Measurements from ENCODE around the gene GID4. TPM values are rescaled to one million over a fixed set of nuclear protein-coding genes. Genes with fewer than 3 reads are reported as not detected.
A peak's percentile ranks its signal among the peaks of the same experiment; 100 is the strongest.
"Not testable (repeated sequence)": the region's sequence is repeated elsewhere in the genome, so short reads cannot be mapped to it uniquely, and the experiment has no call there.

Gene GID4
- total RNA-seq, 4 donors from 2014 or later: 13.9 to 23.5 (median 17.6) TPM

DNA sequence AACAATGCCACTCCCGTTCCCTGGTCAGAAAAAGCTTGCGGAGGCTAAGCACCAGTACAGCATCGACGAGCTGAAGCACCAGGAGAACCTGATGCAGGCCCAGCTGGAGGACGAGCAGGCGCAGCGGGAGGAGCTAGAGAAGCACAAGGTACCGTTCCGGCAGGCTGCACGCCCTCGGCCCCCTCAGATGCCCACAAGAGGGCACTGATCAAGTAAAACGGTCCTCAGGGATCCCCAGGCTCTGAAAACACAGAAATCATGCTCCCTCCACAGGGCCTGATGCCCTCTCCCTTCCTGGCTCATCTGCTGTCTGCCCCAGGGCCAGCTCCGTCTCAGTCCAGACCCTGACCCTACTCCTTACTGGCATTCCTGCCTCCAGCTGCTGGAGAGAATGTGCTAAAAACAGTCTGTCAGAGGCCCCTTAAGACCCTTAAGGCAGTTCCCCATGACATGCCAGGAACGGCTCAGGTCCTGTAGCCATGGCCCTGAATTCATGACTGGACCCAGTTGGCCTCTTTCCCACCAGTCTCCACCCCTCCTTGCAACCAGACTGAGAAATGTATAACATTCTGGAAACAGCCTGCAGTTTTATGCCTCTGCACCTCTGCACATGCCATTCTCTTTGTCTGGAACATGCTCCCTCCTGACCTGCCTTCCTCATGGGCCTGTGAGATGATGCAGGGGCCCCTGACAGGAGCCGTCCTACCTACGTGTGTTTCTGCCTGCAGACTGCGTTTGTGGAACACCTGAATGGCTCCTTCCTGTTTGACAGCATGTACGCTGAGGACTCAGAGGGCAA is 44.7 kb upstream of the GID4 start:
- H3K27ac ChIP-seq: no peak overlapping the region
- no peak for TF ChIP-seq POLR2AphosphoS5 (IDR thresholded peaks at IDR 0.05)
- TF ChIP-seq, protein P1, sequence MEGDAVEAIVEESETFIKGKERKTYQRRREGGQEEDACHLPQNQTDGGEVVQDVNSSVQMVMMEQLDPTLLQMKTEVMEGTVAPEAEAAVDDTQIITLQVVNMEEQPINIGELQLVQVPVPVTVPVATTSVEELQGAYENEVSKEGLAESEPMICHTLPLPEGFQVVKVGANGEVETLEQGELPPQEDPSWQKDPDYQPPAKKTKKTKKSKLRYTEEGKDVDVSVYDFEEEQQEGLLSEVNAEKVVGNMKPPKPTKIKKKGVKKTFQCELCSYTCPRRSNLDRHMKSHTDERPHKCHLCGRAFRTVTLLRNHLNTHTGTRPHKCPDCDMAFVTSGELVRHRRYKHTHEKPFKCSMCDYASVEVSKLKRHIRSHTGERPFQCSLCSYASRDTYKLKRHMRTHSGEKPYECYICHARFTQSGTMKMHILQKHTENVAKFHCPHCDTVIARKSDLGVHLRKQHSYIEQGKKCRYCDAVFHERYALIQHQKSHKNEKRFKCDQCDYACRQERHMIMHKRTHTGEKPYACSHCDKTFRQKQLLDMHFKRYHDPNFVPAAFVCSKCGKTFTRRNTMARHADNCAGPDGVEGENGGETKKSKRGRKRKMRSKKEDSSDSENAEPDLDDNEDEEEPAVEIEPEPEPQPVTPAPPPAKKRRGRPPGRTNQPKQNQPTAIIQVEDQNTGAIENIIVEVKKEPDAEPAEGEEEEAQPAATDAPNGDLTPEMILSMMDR (IDR thresholded peaks at IDR 0.05): peak in 1 of 2 donors; percentile 17
- TF ChIP-seq POLR2A (IDR thresholded peaks at IDR 0.05): no peak
- no peak for TF ChIP-seq EP300 (IDR thresholded peaks at IDR 0.05)
- 67% methylated on average over 10 of the region's 18 CpGs for WGBS
- H3K9me3 ChIP-seq: no peaks in the 10 kb centered on the region
- no peaks in the 10 kb centered on the region for H3K27me3 ChIP-seq
- no peaks in the 10 kb centered on the region for H3K36me3 ChIP-seq
- DNase-seq (ENCODE audit: low spot score in 2 of 2): no peak
- H3K4me1 ChIP-seq: peaks cover 20% of the 10 kb centered on the region
- no peak overlapping the region for H3K4me3 ChIP-seq

DNA sequence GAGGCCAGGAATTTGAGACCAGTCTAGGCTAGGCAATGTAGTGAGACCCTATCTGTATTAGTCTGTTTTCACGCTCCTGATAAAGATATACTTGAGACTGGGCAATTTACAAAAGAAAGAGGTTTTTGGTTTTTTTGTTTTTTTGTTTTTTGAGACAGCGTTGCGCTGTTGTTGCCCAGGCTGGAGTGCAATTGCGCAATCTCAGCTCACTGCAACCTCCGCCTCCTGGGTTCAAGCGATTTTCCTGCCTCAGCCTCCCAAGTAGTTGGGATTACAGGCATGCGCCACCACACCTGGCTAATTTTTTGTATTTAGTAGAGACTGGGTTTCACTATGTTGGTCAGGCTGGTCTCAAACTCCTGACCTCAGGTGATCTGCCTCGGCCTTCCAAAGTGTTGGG is 43.3 kb upstream of the GID4 start:
- H3K4me3 ChIP-seq: not testable (repeated sequence)

DNA sequence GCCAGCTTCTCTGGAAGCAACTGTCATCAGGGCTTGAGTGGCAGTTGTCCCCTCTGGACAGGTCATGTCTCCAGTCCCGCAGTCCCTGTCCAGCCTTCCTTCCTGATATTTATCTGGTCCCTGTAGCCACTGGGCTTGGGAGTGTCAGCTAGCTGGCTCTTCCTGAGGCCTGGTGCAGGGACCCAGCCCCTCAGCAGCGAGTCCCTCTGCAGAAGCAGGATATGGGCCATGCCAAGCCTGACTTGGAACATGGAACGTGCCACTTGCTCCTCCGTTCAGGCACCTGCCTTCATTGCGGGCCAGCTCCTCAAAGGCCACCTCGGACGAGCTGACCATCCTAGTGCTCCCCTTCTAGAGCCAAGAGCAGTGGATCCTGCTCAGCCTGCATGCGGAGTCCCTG is 40.3 kb upstream of the GID4 start:
- no peak for DNase-seq (ENCODE audit: low spot score in 2 of 2)
- Histone ChIP-seq H3K36me3 (no peaks in the 10 kb centered on the region), H3K27ac (no peak overlapping the region), H3K4me1 (peaks cover 8% of the 10 kb centered on the region), H3K27me3 (no peaks in the 10 kb centered on the region), H3K9me3 (no peaks in the 10 kb centered on the region), H3K4me3 (no peak overlapping the region)
- TF ChIP-seq POLR2A (IDR thresholded peaks at IDR 0.05) (no peak), POLR2AphosphoS5 (IDR thresholded peaks at IDR 0.05) (no peak), EP300 (IDR thresholded peaks at IDR 0.05) (no peak)
- TF ChIP-seq, protein P1 (IDR thresholded peaks at IDR 0.05): no peak
- WGBS: 78% methylated on average over 8 of the region's 8 CpGs

More for the DNA sequence above, 43.3 kb upstream of the GID4 start:
- not testable (repeated sequence) for DNase-seq (ENCODE audit: low spot score in 2 of 2); H3K27ac ChIP-seq; H3K27me3 ChIP-seq; H3K4me1 ChIP-seq; H3K9me3 ChIP-seq; H3K36me3 ChIP-seq
- 97% methylated on average over 8 of the region's 8 CpGs for WGBS

DNA sequence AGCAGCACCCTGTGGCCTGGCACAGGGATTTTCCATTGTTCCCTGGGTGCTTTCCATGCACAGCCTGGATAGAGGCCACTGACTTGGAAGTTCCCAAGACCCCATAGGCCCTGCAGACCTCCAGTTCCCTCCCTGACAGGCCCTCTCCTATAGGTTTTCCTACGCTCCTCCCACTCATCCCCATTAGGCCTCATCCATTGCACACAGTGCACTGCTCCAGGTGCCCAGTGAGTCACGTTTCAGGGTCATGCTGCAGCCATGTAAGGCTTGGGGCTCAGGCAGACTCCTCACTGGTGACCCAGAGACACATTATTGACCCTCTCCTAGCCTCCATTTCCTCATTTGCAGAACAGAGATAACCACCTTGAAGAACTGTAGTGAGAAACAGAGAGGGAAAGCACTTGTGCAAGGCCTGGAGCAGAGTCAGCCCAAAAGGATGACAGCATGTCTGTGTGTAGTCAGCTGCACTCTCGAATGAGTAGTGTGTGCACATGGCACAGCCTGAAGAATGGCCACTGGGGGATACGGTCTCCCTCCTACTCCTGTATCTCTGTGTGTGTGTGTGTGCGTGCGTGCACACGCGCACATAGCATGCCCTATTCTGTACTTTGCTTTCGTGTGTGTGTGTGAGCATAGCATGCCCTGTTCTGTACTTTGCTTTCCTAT is 39.7 kb upstream of the GID4 start:
- no peaks in the 10 kb centered on the region for H3K27me3 ChIP-seq
- peaks cover 5% of the 10 kb centered on the region for H3K4me1 ChIP-seq
- no peaks in the 10 kb centered on the region for H3K36me3 ChIP-seq
- H3K4me3 ChIP-seq: no peak overlapping the region
- TF ChIP-seq, protein P1 (IDR thresholded peaks at IDR 0.05): no peak
- TF ChIP-seq POLR2A (IDR thresholded peaks at IDR 0.05): no peak
- TF ChIP-seq EP300 (IDR thresholded peaks at IDR 0.05): no peak
- no peak for TF ChIP-seq POLR2AphosphoS5 (IDR thresholded peaks at IDR 0.05)
- no peak overlapping the region for H3K27ac ChIP-seq
- WGBS: 81% methylated on average over 9 of the region's 9 CpGs
- H3K9me3 ChIP-seq: no peaks in the 10 kb centered on the region
- DNase-seq (ENCODE audit: low spot score in 2 of 2): no peak

DNA sequence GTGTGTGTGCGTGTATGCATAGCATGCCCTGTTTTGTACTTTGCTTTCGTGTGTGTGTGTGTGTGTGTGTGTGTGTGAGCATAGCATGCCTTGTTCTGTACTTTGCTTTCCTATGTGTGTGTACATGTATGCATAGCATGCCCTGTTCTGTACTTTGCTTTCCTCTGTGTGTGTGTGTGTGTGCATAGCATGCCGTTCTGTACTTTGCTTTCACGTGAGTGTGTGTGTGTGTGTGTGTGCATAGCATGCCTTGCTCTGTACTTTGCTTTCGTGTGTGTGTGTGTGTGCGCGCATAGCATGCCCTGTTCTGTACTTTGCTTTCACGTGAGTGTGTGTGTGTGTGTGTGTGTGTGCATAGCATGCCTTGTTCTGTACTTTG is 39.2 kb upstream of the GID4 start:
- no peak for DNase-seq (ENCODE audit: low spot score in 2 of 2)
- no peak overlapping the region for H3K4me3 ChIP-seq
- no peak overlapping the region for H3K27ac ChIP-seq
- WGBS: 82% methylated on average over 7 of the region's 8 CpGs
- no peaks in the 10 kb centered on the region for H3K27me3 ChIP-seq
- H3K9me3 ChIP-seq: no peaks in the 10 kb centered on the region
- TF ChIP-seq EP300 (IDR thresholded peaks at IDR 0.05) (no peak), POLR2A (IDR thresholded peaks at IDR 0.05) (no peak), POLR2AphosphoS5 (IDR thresholded peaks at IDR 0.05) (no peak)
- TF ChIP-seq, protein P1 (IDR thresholded peaks at IDR 0.05): no peak
- no peaks in the 10 kb centered on the region for H3K36me3 ChIP-seq
- peaks cover 1% of the 10 kb centered on the region for H3K4me1 ChIP-seq
